SK-N-SH (cell line): Measurements from ENCODE around the gene RNF157. TPM values are rescaled to one million over a fixed set of nuclear protein-coding genes. Genes with fewer than 3 reads are reported as not detected.

ENCODE experiments used
- CTCF ChIA-PET: fragments of 300-600, 350-600 bp; formaldehyde crosslinking; extraction: SDS; loops from one replicate; lab custom pipeline; 2021; lab: Yijun Ruan, JAX
- POLR2A ChIA-PET: fragments of 350-600 bp; sonication (Branson Sonifier 250); formaldehyde crosslinking; extraction: SDS; loops from one replicate; lab custom pipeline; 2020; ENCODE audit warnings: antibody characterized with exemption, inconsistent platforms; lab: Yijun Ruan, JAX
- DNase-seq: peaks from one replicate; pipeline ENCODE4 v3.0.0; 2012
- H2AFZ ChIP-seq: fragments of 200-600 bp; sonication (generic); 2 replicates; pipeline ENCODE4 v1.8.1; 2016; ENCODE audit warnings: antibody characterized with exemption, mild to moderate bottlenecking, low read depth
- H3F3A ChIP-seq: fragments of 200-600 bp; sonication (generic); replicated peaks from 2 replicates; pipeline ENCODE3; 2016; ENCODE audit warnings: antibody characterized with exemption, mild to moderate bottlenecking; ENCODE audit not compliant: insufficient read depth
- H3K27ac ChIP-seq, 2 experiments: fragments of 200-500 bp in 1 of 2; fragments of 200-600 bp in 1 of 2; sonication (Bioruptor generic) in 1 of 2; sonication (generic), shearing (Covaris generic) in 1 of 2; 2 replicates each; pipeline versions ENCODE4 v1.5.1 to v1.6.1; 2014 to 2016; ENCODE audit warnings: low read depth in 2 of 2, inconsistent platforms in 1 of 2, low read length in 1 of 2, mild to moderate bottlenecking in 1 of 2, mixed read lengths in 1 of 2
- H3K27me3 ChIP-seq: fragments of 200-600 bp; sonication (generic), shearing (Covaris generic); 2 replicates; pipeline ENCODE4 v1.6.1; 2016; ENCODE audit warnings: mixed run types; ENCODE audit not compliant: insufficient read depth
- H3K36me3 ChIP-seq, 2 experiments: fragments of 200-500 bp in 1 of 2; fragments of 200-600 bp in 1 of 2; sonication (Bioruptor generic) in 1 of 2; sonication (generic) in 1 of 2; replicated peaks in 1 of 2; 2 replicates each; pipeline versions ENCODE3 to v1.5.1; 2014 to 2016; ENCODE audit warnings: low read length in 1 of 2, mild to moderate bottlenecking in 1 of 2; ENCODE audit not compliant: insufficient read depth in 2 of 2, control insufficient read depth in 1 of 2
- H3K4me1 ChIP-seq, 2 experiments: fragments of 200-500 bp in 1 of 2; fragments of 200-600 bp in 1 of 2; sonication (Bioruptor generic) in 1 of 2; sonication (generic), shearing (Covaris generic) in 1 of 2; 2 replicates each; pipeline versions ENCODE4 v1.5.1 to v1.6.1; 2014 to 2016; ENCODE audit warnings: low read depth in 1 of 2, low read length in 1 of 2, mixed run types in 1 of 2; ENCODE audit not compliant: insufficient read depth in 2 of 2, control insufficient read depth in 1 of 2
- H3K4me2 ChIP-seq: fragments of 200-600 bp; sonication (generic), shearing (Covaris generic); 2 replicates; pipeline ENCODE4 v1.6.1; 2017; ENCODE audit warnings: mixed run types
- H3K4me3 ChIP-seq, 2 experiments: fragments of 200-500 bp in 1 of 2; fragments of 200-600 bp in 1 of 2; sonication (Bioruptor generic) in 1 of 2; sonication (generic), shearing (Covaris generic) in 1 of 2; 2 replicates each; pipeline versions ENCODE4 v1.5.1 to v1.8.1; 2014 to 2016; ENCODE audit warnings: low read depth in 2 of 2, inconsistent platforms in 1 of 2, low read length in 1 of 2, mild to moderate bottlenecking in 1 of 2, mixed read lengths in 1 of 2, moderate library complexity in 1 of 2
- H3K79me2 ChIP-seq: fragments of 200-600 bp; sonication (generic); 2 replicates; pipeline ENCODE4 v1.8.1; 2017; ENCODE audit warnings: mild to moderate bottlenecking; ENCODE audit not compliant: insufficient read depth
- H3K9ac ChIP-seq: fragments of 200-600 bp; sonication (generic); 2 replicates; pipeline ENCODE4 v1.6.1; 2017; ENCODE audit warnings: mixed run types
- H3K9me2 ChIP-seq: fragments of 200-600 bp; sonication (generic); 2 replicates; pipeline ENCODE4 v1.6.1; 2017; ENCODE audit warnings: mixed run types
- H3K9me3 ChIP-seq: fragments of 200-600 bp; sonication (generic); 2 replicates; pipeline ENCODE4 v1.6.1; 2017; ENCODE audit warnings: mixed run types, mild to moderate bottlenecking, moderate library complexity
- H4K20me1 ChIP-seq: fragments of 200-600 bp; sonication (generic); 2 replicates; pipeline ENCODE4 v1.6.1; 2017; ENCODE audit warnings: mild to moderate bottlenecking, mixed run types; ENCODE audit not compliant: insufficient read depth
- CHD2 ChIP-seq: fragments of 150-350 bp; IDR thresholded peaks from 2 replicates; pipeline ENCODE4 v1.6.1; 2018; ENCODE audit warnings: low read length; ENCODE audit not compliant: partially characterized antibody
- ELF1 ChIP-seq: IDR thresholded peaks from 2 replicates; pipeline ENCODE4 v1.4.0; 2012
- FOXJ3 ChIP-seq: sonication (generic); formaldehyde crosslinking; IDR thresholded peaks from 2 replicates; pipeline ENCODE4 v1.5.1; 2020; ENCODE audit warnings: mild to moderate bottlenecking, missing genetic modification reagents
- FOXM1 ChIP-seq: IDR thresholded peaks from 2 replicates; pipeline ENCODE4 v1.4.0; 2012; ENCODE audit warnings: low read depth, mild to moderate bottlenecking
- GATA2 ChIP-seq: sonication (generic); formaldehyde crosslinking; IDR thresholded peaks from 2 replicates; pipeline ENCODE4 v1.5.0; 2020; ENCODE audit warnings: mild to moderate bottlenecking, missing genetic modification reagents
- MEF2A ChIP-seq: IDR thresholded peaks from 2 replicates; pipeline ENCODE4 v1.4.0; 2012; ENCODE audit warnings: low read depth, borderline replicate concordance
- NFIC ChIP-seq: IDR thresholded peaks from 2 replicates; pipeline ENCODE4 v1.4.0; 2012; ENCODE audit warnings: borderline replicate concordance
- NRF1 ChIP-seq: IDR thresholded peaks from 2 replicates; pipeline ENCODE4 v1.6.1; 2012; ENCODE audit warnings: low read depth, mild to moderate bottlenecking, low read length
- POLR2AphosphoS5 ChIP-seq: IDR thresholded peaks from 2 replicates; pipeline ENCODE4 v1.6.1; 2012; ENCODE audit warnings: low read depth, low read length
- RAD21 ChIP-seq: IDR thresholded peaks from 2 replicates; pipeline ENCODE4 v1.6.1; 2012; ENCODE audit warnings: mild to moderate bottlenecking, low read length
- SIN3A ChIP-seq: IDR thresholded peaks from 2 replicates; pipeline ENCODE4 v1.6.1; 2012; ENCODE audit warnings: low read depth, mild to moderate bottlenecking, low read length, moderate library complexity, borderline replicate concordance
- TAF1 ChIP-seq: IDR thresholded peaks from 2 replicates; pipeline ENCODE4 v1.6.1; 2012; ENCODE audit warnings: low read depth, mild to moderate bottlenecking, low read length, moderate library complexity, borderline replicate concordance
- TCF12 ChIP-seq: IDR thresholded peaks from 2 replicates; pipeline ENCODE4 v1.4.0; 2012
- TEAD4 ChIP-seq: IDR thresholded peaks from 2 replicates; pipeline ENCODE4 v1.4.0; 2012; ENCODE audit warnings: mild to moderate bottlenecking, borderline replicate concordance; ENCODE audit not compliant: insufficient read depth
- WGBS: methylation state at CpG from one replicate; pipeline ENCODE4 v1.1.6; 2017; ENCODE audit warnings: low lambda C conversion rate; 5-methylcytosine and 5-hydroxymethylcytosine counted together
- polyA plus RNA-seq, 3 experiments: library from polyadenylated mRNA; depleted of rRNA; stranded (reverse); fragments of >200 nt; gene quantifications; 2 replicates each; pipeline ENCODE4 v1.2.3, GENCODE V29; 2012
- TF ChIP-seq, protein P1 (sequence below): fragments of 200-600 bp; sonication (generic); IDR thresholded peaks from 2 replicates; pipeline ENCODE4 v1.6.1; 2017; ENCODE audit warnings: antibody characterized with exemption, mild to moderate bottlenecking, moderate library complexity
- TF ChIP-seq, protein P2 (sequence below): IDR thresholded peaks from 2 replicates; pipeline ENCODE4 v1.4.0; 2012; ENCODE audit warnings: low read depth, borderline replicate concordance
- TF ChIP-seq, protein P3 (sequence below): IDR thresholded peaks from 2 replicates; pipeline ENCODE4 v1.6.1; 2012; ENCODE audit warnings: mild to moderate bottlenecking, low read depth, low read length, moderate library complexity
- TF ChIP-seq, protein P4 (sequence below): IDR thresholded peaks from 2 replicates; pipeline ENCODE4 v1.4.0; 2012; ENCODE audit warnings: low read depth, borderline replicate concordance
- TF ChIP-seq, protein P5 (sequence below): fragments of 150-350 bp; IDR thresholded peaks from 2 replicates; pipeline ENCODE4 v1.6.1; 2017; ENCODE audit warnings: antibody characterized with exemption, low read length, low read depth, borderline replicate concordance

RNF157 gene
- polyA plus RNA-seq, 1 of the 3 experiments (the other 2 are of a cell fraction) = 5.2 TPM

DNA sequence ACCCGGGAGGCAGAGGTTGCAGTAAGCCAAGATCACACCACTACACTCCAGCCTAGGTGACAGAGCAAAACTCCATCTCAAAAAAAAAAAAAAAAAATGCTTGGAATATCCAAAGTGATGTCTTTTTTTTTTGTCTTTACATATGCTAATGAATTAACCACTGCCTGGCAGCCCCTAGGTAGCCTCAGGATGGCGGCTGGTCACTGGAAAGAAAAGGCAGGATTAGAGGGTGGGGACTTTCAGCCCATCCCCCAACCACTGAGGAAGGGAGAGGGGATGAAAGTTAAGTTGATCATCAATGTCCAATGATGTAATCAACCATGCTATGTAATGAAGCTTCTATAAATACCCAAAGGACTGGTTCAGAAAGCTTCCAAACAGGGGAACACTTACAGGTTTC is 26.8 kb downstream of the RNF157 start:
- Histone ChIP-seq H3K4me2 (no peak overlapping the region), H4K20me1 (no peaks in the 10 kb centered on the region), H3K27me3 (no peaks in the 10 kb centered on the region), H2AFZ (no peak overlapping the region), H3K79me2 (no peaks in the 10 kb centered on the region), H3K27ac (no peak overlapping the region), H3K4me1 (no peaks in the 10 kb centered on the region), H3K4me3 (no peak overlapping the region), H3K9ac (no peak overlapping the region), H3K9me2 (no peaks in the 10 kb centered on the region; the same call in 1 of the 2 replicates), H3F3A (no peaks in the 10 kb centered on the region), H3K36me3 (no peaks in the 10 kb centered on the region), H3K9me3 (no peaks in the 10 kb centered on the region)
- ChIA-PET POLR2A (no interaction called here), CTCF (interaction anchor here (1.3 kb wide), 1 partner anchor 31 kb away, joined by 6 read pairs; no protein-coding TSS in a partner anchor)
- WGBS = 98% methylated on average over 2 of the region's 2 CpGs
- no peak for DNase-seq
- TF ChIP-seq, protein P1, sequence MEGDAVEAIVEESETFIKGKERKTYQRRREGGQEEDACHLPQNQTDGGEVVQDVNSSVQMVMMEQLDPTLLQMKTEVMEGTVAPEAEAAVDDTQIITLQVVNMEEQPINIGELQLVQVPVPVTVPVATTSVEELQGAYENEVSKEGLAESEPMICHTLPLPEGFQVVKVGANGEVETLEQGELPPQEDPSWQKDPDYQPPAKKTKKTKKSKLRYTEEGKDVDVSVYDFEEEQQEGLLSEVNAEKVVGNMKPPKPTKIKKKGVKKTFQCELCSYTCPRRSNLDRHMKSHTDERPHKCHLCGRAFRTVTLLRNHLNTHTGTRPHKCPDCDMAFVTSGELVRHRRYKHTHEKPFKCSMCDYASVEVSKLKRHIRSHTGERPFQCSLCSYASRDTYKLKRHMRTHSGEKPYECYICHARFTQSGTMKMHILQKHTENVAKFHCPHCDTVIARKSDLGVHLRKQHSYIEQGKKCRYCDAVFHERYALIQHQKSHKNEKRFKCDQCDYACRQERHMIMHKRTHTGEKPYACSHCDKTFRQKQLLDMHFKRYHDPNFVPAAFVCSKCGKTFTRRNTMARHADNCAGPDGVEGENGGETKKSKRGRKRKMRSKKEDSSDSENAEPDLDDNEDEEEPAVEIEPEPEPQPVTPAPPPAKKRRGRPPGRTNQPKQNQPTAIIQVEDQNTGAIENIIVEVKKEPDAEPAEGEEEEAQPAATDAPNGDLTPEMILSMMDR = no peak
- no peak for TF ChIP-seq NFIC
- no peak for TF ChIP-seq CHD2
- no peak for TF ChIP-seq FOXJ3 (CRISPR knock-in tag)
- TF ChIP-seq TAF1 = no peak
- no peak for TF ChIP-seq FOXM1
- TF ChIP-seq TCF12 = no peak
- TF ChIP-seq TEAD4 = no peak
- no peak for TF ChIP-seq RAD21
- TF ChIP-seq NRF1 = no peak
- TF ChIP-seq SIN3A = no peak
- no peak for TF ChIP-seq MEF2A
- TF ChIP-seq, protein P2, sequence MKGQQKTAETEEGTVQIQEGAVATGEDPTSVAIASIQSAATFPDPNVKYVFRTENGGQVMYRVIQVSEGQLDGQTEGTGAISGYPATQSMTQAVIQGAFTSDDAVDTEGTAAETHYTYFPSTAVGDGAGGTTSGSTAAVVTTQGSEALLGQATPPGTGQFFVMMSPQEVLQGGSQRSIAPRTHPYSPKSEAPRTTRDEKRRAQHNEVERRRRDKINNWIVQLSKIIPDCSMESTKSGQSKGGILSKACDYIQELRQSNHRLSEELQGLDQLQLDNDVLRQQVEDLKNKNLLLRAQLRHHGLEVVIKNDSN = no peak
- TF ChIP-seq, protein P3, sequence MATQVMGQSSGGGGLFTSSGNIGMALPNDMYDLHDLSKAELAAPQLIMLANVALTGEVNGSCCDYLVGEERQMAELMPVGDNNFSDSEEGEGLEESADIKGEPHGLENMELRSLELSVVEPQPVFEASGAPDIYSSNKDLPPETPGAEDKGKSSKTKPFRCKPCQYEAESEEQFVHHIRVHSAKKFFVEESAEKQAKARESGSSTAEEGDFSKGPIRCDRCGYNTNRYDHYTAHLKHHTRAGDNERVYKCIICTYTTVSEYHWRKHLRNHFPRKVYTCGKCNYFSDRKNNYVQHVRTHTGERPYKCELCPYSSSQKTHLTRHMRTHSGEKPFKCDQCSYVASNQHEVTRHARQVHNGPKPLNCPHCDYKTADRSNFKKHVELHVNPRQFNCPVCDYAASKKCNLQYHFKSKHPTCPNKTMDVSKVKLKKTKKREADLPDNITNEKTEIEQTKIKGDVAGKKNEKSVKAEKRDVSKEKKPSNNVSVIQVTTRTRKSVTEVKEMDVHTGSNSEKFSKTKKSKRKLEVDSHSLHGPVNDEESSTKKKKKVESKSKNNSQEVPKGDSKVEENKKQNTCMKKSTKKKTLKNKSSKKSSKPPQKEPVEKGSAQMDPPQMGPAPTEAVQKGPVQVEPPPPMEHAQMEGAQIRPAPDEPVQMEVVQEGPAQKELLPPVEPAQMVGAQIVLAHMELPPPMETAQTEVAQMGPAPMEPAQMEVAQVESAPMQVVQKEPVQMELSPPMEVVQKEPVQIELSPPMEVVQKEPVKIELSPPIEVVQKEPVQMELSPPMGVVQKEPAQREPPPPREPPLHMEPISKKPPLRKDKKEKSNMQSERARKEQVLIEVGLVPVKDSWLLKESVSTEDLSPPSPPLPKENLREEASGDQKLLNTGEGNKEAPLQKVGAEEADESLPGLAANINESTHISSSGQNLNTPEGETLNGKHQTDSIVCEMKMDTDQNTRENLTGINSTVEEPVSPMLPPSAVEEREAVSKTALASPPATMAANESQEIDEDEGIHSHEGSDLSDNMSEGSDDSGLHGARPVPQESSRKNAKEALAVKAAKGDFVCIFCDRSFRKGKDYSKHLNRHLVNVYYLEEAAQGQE = no peak
- TF ChIP-seq ELF1 = no peak
- TF ChIP-seq, protein P4, sequence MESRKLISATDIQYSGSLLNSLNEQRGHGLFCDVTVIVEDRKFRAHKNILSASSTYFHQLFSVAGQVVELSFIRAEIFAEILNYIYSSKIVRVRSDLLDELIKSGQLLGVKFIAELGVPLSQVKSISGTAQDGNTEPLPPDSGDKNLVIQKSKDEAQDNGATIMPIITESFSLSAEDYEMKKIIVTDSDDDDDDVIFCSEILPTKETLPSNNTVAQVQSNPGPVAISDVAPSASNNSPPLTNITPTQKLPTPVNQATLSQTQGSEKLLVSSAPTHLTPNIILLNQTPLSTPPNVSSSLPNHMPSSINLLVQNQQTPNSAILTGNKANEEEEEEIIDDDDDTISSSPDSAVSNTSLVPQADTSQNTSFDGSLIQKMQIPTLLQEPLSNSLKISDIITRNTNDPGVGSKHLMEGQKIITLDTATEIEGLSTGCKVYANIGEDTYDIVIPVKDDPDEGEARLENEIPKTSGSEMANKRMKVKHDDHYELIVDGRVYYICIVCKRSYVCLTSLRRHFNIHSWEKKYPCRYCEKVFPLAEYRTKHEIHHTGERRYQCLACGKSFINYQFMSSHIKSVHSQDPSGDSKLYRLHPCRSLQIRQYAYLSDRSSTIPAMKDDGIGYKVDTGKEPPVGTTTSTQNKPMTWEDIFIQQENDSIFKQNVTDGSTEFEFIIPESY = no peak
- no peak for TF ChIP-seq POLR2AphosphoS5
- TF ChIP-seq, protein P5, sequence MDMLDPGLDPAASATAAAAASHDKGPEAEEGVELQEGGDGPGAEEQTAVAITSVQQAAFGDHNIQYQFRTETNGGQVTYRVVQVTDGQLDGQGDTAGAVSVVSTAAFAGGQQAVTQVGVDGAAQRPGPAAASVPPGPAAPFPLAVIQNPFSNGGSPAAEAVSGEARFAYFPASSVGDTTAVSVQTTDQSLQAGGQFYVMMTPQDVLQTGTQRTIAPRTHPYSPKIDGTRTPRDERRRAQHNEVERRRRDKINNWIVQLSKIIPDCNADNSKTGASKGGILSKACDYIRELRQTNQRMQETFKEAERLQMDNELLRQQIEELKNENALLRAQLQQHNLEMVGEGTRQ = no peak
- no peak for TF ChIP-seq GATA2 (CRISPR knock-in tag)
